ENCODE results near the gene UQCRC2.

UQCRC2 gene

GRCh38 chr16:21946889-21947635, 6.1 kb upstream of the UQCRC2 start:
- CTCF ChIA-PET, result interaction anchor here (0.7 to 0.9 kb wide), 2 partner anchors 9 to 241 kb away, joined by 3 read pairs; no protein-coding TSS in a partner anchor
- no peak for TF ChIP-seq CTCF (IDR thresholded peaks at IDR 0.05; ENCODE audit: insufficient read depth, low read length, missing control alignments)
- POLR2A ChIA-PET, result no interaction called here
- DNase-seq (ENCODE audit: low read depth, low spot score), result no peak
- H3K4me3 ChIP-seq (ENCODE audit: low read depth, low read length), result no peak overlapping the region

DNA sequence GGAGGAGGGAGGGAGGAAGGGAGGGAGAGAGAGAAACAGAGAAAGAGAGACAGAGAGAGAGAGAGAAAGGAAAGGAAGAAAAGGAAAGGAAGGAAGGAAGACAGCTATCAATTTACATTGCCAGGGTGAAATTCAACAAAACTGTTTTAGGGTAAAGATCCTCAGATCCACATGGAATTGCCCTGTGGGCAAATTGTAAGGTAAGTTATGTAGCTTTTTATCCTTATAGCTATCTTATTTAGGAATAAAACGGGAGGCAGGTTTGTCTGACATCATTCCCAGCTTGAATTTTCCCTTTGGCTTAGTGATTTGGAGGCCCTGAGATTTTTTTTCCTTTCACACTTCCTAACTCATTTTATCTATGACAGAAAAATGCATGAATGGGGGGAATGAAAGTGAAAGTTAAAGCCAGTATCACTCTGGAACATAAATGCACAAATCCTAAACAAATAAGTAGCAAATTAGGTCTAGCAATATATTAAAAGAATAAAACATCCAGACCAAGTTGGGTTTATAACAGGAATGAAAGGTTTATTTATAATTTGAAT, 3.4 kb upstream of the UQCRC2 start:
- POLR2A ChIA-PET, result no interaction called here
- DNase-seq (ENCODE audit: low read depth, low spot score), result no peak
- no peak for TF ChIP-seq CTCF (IDR thresholded peaks at IDR 0.05; ENCODE audit: insufficient read depth, low read length, missing control alignments)
- no peak overlapping the region for H3K4me3 ChIP-seq (ENCODE audit: low read depth, low read length)
- CTCF ChIA-PET, result interaction anchor here (0.9 to 2.3 kb wide), 4 partner anchors 10 to 239 kb away, joined by 3 to 14 read pairs (median 9); no protein-coding TSS in a partner anchor

GRCh38 chr16:21950782-21951521, 2.2 kb upstream of the UQCRC2 start:
- ChIA-PET CTCF (interaction anchor here (0.6 to 2.3 kb wide), 10 partner anchors 9 to 238 kb away, joined by 3 to 37 read pairs (median 4); no protein-coding TSS in a partner anchor), POLR2A (no interaction called here)
- DNase-seq (ENCODE audit: low read depth, low spot score), result no peak
- peak; percentile 45 for TF ChIP-seq CTCF (IDR thresholded peaks at IDR 0.05; ENCODE audit: insufficient read depth, low read length, missing control alignments)
- no peak overlapping the region; the same call in 1 of the 2 replicates for H3K4me3 ChIP-seq (ENCODE audit: low read depth, low read length)

GRCh38 chr16:21952040-21952792, 945 bp upstream of the UQCRC2 start:
- no peak for DNase-seq (ENCODE audit: low read depth, low spot score)
- peak overlapping the region; percentile 85 for H3K4me3 ChIP-seq (ENCODE audit: low read depth, low read length)
- no peak for TF ChIP-seq CTCF (IDR thresholded peaks at IDR 0.05; ENCODE audit: insufficient read depth, low read length, missing control alignments)
- ChIA-PET CTCF (interaction anchor here (0.8 to 3.0 kb wide), 5 partner anchors 9 to 237 kb away, joined by 3 to 21 read pairs (median 5); no protein-coding TSS in a partner anchor), POLR2A (interaction anchor here (0.9 kb wide), 1 partner anchor 132 kb away, joined by 3 read pairs; no protein-coding TSS in a partner anchor)

DNA sequence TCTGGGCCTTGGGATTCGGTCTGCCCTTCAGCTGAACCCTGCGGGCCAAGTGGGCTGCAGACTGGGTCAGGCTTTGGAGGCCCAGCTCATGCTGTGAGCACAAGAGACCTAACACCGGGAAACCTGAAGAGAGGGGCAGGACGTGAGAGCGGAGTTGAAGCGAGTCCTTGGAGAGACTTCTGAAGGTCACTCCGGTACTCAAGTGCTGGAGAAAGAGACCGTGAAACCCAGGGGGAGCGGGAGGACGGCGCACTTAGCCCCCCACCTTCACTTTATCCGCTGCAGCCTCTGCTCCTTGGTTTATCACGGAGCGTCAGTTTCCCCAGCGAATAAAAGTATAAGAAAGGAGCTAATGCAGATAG, 361 bp downstream of the UQCRC2 start:
- ChIA-PET CTCF (interaction anchor here (1.0 to 3.0 kb wide), 6 partner anchors 47 to 235 kb away, joined by 3 to 21 read pairs (median 4); no protein-coding TSS in a partner anchor), POLR2A (interaction anchor here (0.6 to 1.0 kb wide), 2 partner anchors 179 to 202 kb away, joined by 3 read pairs; no protein-coding TSS in a partner anchor)
- no peak for DNase-seq (ENCODE audit: low read depth, low spot score)
- TF ChIP-seq CTCF (IDR thresholded peaks at IDR 0.05; ENCODE audit: insufficient read depth, low read length, missing control alignments), result no peak
- peak overlapping the region; percentile 85 for H3K4me3 ChIP-seq (ENCODE audit: low read depth, low read length)
